ENCODE measurements around the gene TAS2R20.

TAS2R20 gene

GRCh38 chr12:10994307-10994706, 3.8 kb downstream of the TAS2R20 start:
- peaks cover 4% of the 10 kb centered on the region for H3K9me3 Mint-ChIP-seq
- no peaks in the 10 kb centered on the region for H3K4me1 Mint-ChIP-seq
- H3K36me3 Mint-ChIP-seq (ENCODE audit: insufficient read depth): no peaks in the 10 kb centered on the region
- ATAC-seq (replicated peaks; ENCODE audit: extremely low read depth, poor library complexity, severe bottlenecking) (no peak), DNase-seq (ENCODE audit: low spot score in 2 of 2) (no peak)
- peaks cover 12% of the 10 kb centered on the region for H3K27me3 Mint-ChIP-seq
- no peak overlapping the region for H3K4me3 Mint-ChIP-seq
- no peak overlapping the region for H3K27ac Mint-ChIP-seq (ENCODE audit: low read depth)

GRCh38 chr12:10989107-10989506, 9.0 kb downstream of the TAS2R20 start:
- Mint-ChIP-seq H3K36me3 (ENCODE audit: insufficient read depth) (no peaks in the 10 kb centered on the region), H3K9me3 (peaks cover 4% of the 10 kb centered on the region), H3K4me3 (no peak overlapping the region), H3K27me3 (peaks cover 12% of the 10 kb centered on the region), H3K4me1 (no peaks in the 10 kb centered on the region), H3K27ac (ENCODE audit: low read depth) (no peak overlapping the region)
- DNase-seq (ENCODE audit: low spot score in 2 of 2) (no peak), ATAC-seq (replicated peaks; ENCODE audit: extremely low read depth, poor library complexity, severe bottlenecking) (no peak)

GRCh38 chr12:10986812-10987211, 11.3 kb downstream of the TAS2R20 start, which contains the start of gene TAS2R50:
TSS of gene TAS2R50 (minus strand) at chr12:10986912. CDS start at chr12:10986860, 52 bp downstream.
- DNase-seq (ENCODE audit: low spot score in 2 of 2): no peak
- Mint-ChIP-seq H3K4me1 (peaks cover 13% of the 10 kb centered on the region), H3K9me3 (peaks cover 4% of the 10 kb centered on the region), H3K27me3 (peaks cover 21% of the 10 kb centered on the region), H3K4me3 (no peak within 1 kb of the TSS), H3K36me3 (ENCODE audit: insufficient read depth) (no peaks in the 10 kb centered on the region), H3K27ac (ENCODE audit: low read depth) (no peak within 1 kb of the TSS)
- no peak for ATAC-seq (replicated peaks; ENCODE audit: extremely low read depth, poor library complexity, severe bottlenecking)

- H3K4me1 Mint-ChIP-seq: peaks cover 21% of the 10 kb centered on the region
- peak in 1 of 2 donors; percentile 63 for DNase-seq (ENCODE audit: low spot score in 2 of 2)
- H3K27me3 Mint-ChIP-seq: peaks cover 39% of the 10 kb centered on the region
- no peaks in the 10 kb centered on the region for H3K36me3 Mint-ChIP-seq (ENCODE audit: insufficient read depth)
- H3K4me3 Mint-ChIP-seq: no peak overlapping the region
- H3K27ac Mint-ChIP-seq (ENCODE audit: low read depth): no peak overlapping the region
- ATAC-seq (replicated peaks; ENCODE audit: extremely low read depth, poor library complexity, severe bottlenecking): peak; percentile 95
- H3K9me3 Mint-ChIP-seq: no peaks in the 10 kb centered on the region
Measured at GRCh38 chr12:10982244-10982643, 15.9 kb downstream of the TAS2R20 start.

- ATAC-seq (replicated peaks; ENCODE audit: extremely low read depth, poor library complexity, severe bottlenecking) (no peak), DNase-seq (ENCODE audit: low spot score in 2 of 2) (no peak)
- Mint-ChIP-seq H3K27me3 (peaks cover 47% of the 10 kb centered on the region), H3K4me1 (peaks cover 7% of the 10 kb centered on the region), H3K27ac (ENCODE audit: low read depth) (no peak overlapping the region), H3K9me3 (no peaks in the 10 kb centered on the region), H3K36me3 (ENCODE audit: insufficient read depth) (peaks cover 2% of the 10 kb centered on the region), H3K4me3 (no peak overlapping the region)
Measured at GRCh38 chr12:10974965-10975364, 23.1 kb downstream of the TAS2R20 start.

- no peak for ATAC-seq (replicated peaks; ENCODE audit: extremely low read depth, poor library complexity, severe bottlenecking)
Measured at GRCh38 chr12:10968765-10969456, 29.2 kb downstream of the TAS2R20 start.

GRCh38 chr12:10967409-10967808, 30.7 kb downstream of the TAS2R20 start:
- no peaks in the 10 kb centered on the region for H3K9me3 Mint-ChIP-seq
- ATAC-seq (replicated peaks; ENCODE audit: extremely low read depth, poor library complexity, severe bottlenecking): no peak
- H3K4me3 Mint-ChIP-seq: no peak overlapping the region
- no peaks in the 10 kb centered on the region for H3K27me3 Mint-ChIP-seq
- no peak for DNase-seq (ENCODE audit: low spot score in 2 of 2)
- H3K36me3 Mint-ChIP-seq (ENCODE audit: insufficient read depth): no peaks in the 10 kb centered on the region
- no peak overlapping the region for H3K27ac Mint-ChIP-seq (ENCODE audit: low read depth)
- no peaks in the 10 kb centered on the region for H3K4me1 Mint-ChIP-seq

More at GRCh38 chr12:10968765-10969456, 29.2 kb downstream of the TAS2R20 start:
- H3K4me1 Mint-ChIP-seq: no peaks in the 10 kb centered on the region
- no peaks in the 10 kb centered on the region for H3K9me3 Mint-ChIP-seq
- no peak for DNase-seq (ENCODE audit: low spot score in 2 of 2)
- H3K36me3 Mint-ChIP-seq (ENCODE audit: insufficient read depth): peaks cover 2% of the 10 kb centered on the region
- H3K27ac Mint-ChIP-seq (ENCODE audit: low read depth): no peak overlapping the region
- no peak overlapping the region for H3K4me3 Mint-ChIP-seq
- no peaks in the 10 kb centered on the region for H3K27me3 Mint-ChIP-seq

GRCh38 chr12:10966314-10966713, 31.8 kb downstream of the TAS2R20 start:
- DNase-seq (ENCODE audit: low spot score in 2 of 2): no peak
- no peak for ATAC-seq (replicated peaks; ENCODE audit: extremely low read depth, poor library complexity, severe bottlenecking)
- Mint-ChIP-seq H3K27me3 (no peaks in the 10 kb centered on the region), H3K27ac (ENCODE audit: low read depth) (no peak overlapping the region), H3K4me1 (peaks cover under 1% of the 10 kb centered on the region), H3K4me3 (no peak overlapping the region), H3K36me3 (ENCODE audit: insufficient read depth) (no peaks in the 10 kb centered on the region), H3K9me3 (no peaks in the 10 kb centered on the region)

- no peaks in the 10 kb centered on the region for H3K9me3 Mint-ChIP-seq
- H3K4me3 Mint-ChIP-seq: no peak overlapping the region
- H3K27ac Mint-ChIP-seq (ENCODE audit: low read depth): no peak overlapping the region
- ATAC-seq (replicated peaks; ENCODE audit: extremely low read depth, poor library complexity, severe bottlenecking): no peak
- no peaks in the 10 kb centered on the region for H3K36me3 Mint-ChIP-seq (ENCODE audit: insufficient read depth)
- H3K4me1 Mint-ChIP-seq: peaks cover 9% of the 10 kb centered on the region
- no peak for DNase-seq (ENCODE audit: low spot score in 2 of 2)
- H3K27me3 Mint-ChIP-seq: no peaks in the 10 kb centered on the region
Measured at GRCh38 chr12:10965476-10965875, 32.6 kb downstream of the TAS2R20 start.

- Mint-ChIP-seq H3K9me3 (peaks cover 3% of the 10 kb centered on the region), H3K4me3 (no peak overlapping the region), H3K36me3 (ENCODE audit: insufficient read depth) (peaks cover 4% of the 10 kb centered on the region), H3K27ac (ENCODE audit: low read depth) (peak overlapping the region; percentile 7), H3K4me1 (peaks cover 37% of the 10 kb centered on the region), H3K27me3 (no peaks in the 10 kb centered on the region)
- ATAC-seq (replicated peaks; ENCODE audit: extremely low read depth, poor library complexity, severe bottlenecking) (peak; percentile 91), DNase-seq (ENCODE audit: low spot score in 2 of 2) (no peak)
Measured at GRCh38 chr12:10960211-10960610, 37.9 kb downstream of the TAS2R20 start.

- H3K9me3 Mint-ChIP-seq: peaks cover 4% of the 10 kb centered on the region
- H3K27ac Mint-ChIP-seq (ENCODE audit: low read depth): peak overlapping the region; percentile 7
- DNase-seq (ENCODE audit: low spot score in 2 of 2): no peak
- no peak overlapping the region for H3K4me3 Mint-ChIP-seq
- peaks cover 41% of the 10 kb centered on the region for H3K4me1 Mint-ChIP-seq
- H3K36me3 Mint-ChIP-seq (ENCODE audit: insufficient read depth): peaks cover 4% of the 10 kb centered on the region
- no peaks in the 10 kb centered on the region for H3K27me3 Mint-ChIP-seq
- peak; percentile 31 for ATAC-seq (replicated peaks; ENCODE audit: extremely low read depth, poor library complexity, severe bottlenecking)
Measured at GRCh38 chr12:10959804-10960203, 38.3 kb downstream of the TAS2R20 start.

GRCh38 chr12:10957741-10958140, 40.4 kb downstream of the TAS2R20 start:
- no peak for DNase-seq (ENCODE audit: low spot score in 2 of 2)
- H3K4me3 Mint-ChIP-seq: no peak overlapping the region
- peaks cover 56% of the 10 kb centered on the region for H3K4me1 Mint-ChIP-seq
- peaks cover 4% of the 10 kb centered on the region for H3K9me3 Mint-ChIP-seq
- peaks cover 4% of the 10 kb centered on the region for H3K36me3 Mint-ChIP-seq (ENCODE audit: insufficient read depth)
- no peaks in the 10 kb centered on the region for H3K27me3 Mint-ChIP-seq
- no peak overlapping the region for H3K27ac Mint-ChIP-seq (ENCODE audit: low read depth)
- ATAC-seq (replicated peaks; ENCODE audit: extremely low read depth, poor library complexity, severe bottlenecking): no peak

- H3K27me3 Mint-ChIP-seq: no peaks in the 10 kb centered on the region
- no peak overlapping the region for H3K4me3 Mint-ChIP-seq
- peaks cover 4% of the 10 kb centered on the region for H3K36me3 Mint-ChIP-seq (ENCODE audit: insufficient read depth)
- H3K27ac Mint-ChIP-seq (ENCODE audit: low read depth): no peak overlapping the region
- ATAC-seq (replicated peaks; ENCODE audit: extremely low read depth, poor library complexity, severe bottlenecking) (no peak), DNase-seq (ENCODE audit: low spot score in 2 of 2) (no peak)
- H3K9me3 Mint-ChIP-seq: peaks cover 4% of the 10 kb centered on the region
- peaks cover 53% of the 10 kb centered on the region for H3K4me1 Mint-ChIP-seq
Measured at GRCh38 chr12:10956085-10956484, 42.0 kb downstream of the TAS2R20 start.

Data from central memory CD8-positive, alpha-beta T cell (primary cell).